ENCODE measurements around the gene MOB4. TPM values are rescaled to one million over a fixed set of nuclear protein-coding genes. Genes with fewer than 3 reads are reported as not detected.

MOB4 gene
- total RNA-seq, 1 donor from 2014 or later = 28.0 TPM

DNA sequence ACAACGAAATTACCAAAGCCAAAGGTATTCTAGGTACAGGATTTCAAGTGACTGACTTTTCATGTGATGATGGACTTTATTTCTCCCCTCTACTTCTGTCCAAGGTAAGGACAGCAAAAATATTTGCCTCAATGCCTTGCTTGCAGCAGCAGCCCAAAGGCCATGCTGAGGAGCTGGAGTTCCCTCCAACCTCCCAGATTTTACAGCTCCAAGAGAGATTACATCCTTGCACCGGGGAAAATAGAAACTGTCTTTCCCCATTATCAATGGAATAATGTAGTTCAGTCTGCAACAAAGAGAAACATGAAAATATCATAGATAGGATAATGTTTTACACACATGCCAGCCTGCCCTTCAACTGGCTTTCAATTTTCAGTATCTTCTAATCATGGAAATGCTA lies 29.7 kb upstream of the MOB4 start:
- peaks cover 6% of the 10 kb centered on the region for H3K9me3 Mint-ChIP-seq
- H3K4me3 Mint-ChIP-seq = no peak overlapping the region
- DNase-seq (ENCODE audit: low read depth, low spot score) = no peak
- no peaks in the 10 kb centered on the region for H3K27me3 Mint-ChIP-seq (ENCODE audit: low read depth)
- H3K4me1 Mint-ChIP-seq = no peaks in the 10 kb centered on the region
- no peak overlapping the region for H3K27ac Mint-ChIP-seq (ENCODE audit: unreplicated experiment)
- TF ChIP-seq, protein P1, sequence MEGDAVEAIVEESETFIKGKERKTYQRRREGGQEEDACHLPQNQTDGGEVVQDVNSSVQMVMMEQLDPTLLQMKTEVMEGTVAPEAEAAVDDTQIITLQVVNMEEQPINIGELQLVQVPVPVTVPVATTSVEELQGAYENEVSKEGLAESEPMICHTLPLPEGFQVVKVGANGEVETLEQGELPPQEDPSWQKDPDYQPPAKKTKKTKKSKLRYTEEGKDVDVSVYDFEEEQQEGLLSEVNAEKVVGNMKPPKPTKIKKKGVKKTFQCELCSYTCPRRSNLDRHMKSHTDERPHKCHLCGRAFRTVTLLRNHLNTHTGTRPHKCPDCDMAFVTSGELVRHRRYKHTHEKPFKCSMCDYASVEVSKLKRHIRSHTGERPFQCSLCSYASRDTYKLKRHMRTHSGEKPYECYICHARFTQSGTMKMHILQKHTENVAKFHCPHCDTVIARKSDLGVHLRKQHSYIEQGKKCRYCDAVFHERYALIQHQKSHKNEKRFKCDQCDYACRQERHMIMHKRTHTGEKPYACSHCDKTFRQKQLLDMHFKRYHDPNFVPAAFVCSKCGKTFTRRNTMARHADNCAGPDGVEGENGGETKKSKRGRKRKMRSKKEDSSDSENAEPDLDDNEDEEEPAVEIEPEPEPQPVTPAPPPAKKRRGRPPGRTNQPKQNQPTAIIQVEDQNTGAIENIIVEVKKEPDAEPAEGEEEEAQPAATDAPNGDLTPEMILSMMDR (conservative IDR thresholded peaks at IDR 0.05) = no peak
- H3K36me3 Mint-ChIP-seq (ENCODE audit: low read depth) = peaks cover 42% of the 10 kb centered on the region

DNA sequence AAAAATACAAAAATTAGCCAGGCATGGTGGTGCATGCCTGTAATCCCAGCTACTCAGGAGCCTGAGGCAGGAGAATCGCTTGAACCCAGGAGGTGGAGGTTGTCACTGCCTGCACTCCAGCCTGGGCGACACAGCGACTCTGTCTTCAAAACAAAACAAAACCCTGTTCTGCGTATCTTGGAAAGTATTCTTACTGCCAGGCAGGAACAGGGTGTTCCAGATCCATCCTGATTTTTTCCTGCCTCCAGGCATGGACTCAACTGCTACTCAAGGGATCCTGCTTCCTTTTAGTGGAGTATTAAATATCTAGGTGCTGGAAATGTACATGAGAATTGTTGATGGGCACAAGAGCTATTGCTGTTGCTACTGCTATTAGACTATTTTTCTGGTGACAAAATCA lies 28.5 kb upstream of the MOB4 start:
- H3K36me3 Mint-ChIP-seq (ENCODE audit: low read depth) = peaks cover 42% of the 10 kb centered on the region
- H3K4me1 Mint-ChIP-seq = no peaks in the 10 kb centered on the region
- TF ChIP-seq, protein P1 (conservative IDR thresholded peaks at IDR 0.05) = no peak
- H3K9me3 Mint-ChIP-seq = peaks cover 6% of the 10 kb centered on the region
- no peak overlapping the region for H3K27ac Mint-ChIP-seq (ENCODE audit: unreplicated experiment)
- H3K4me3 Mint-ChIP-seq = no peak overlapping the region
- DNase-seq (ENCODE audit: low read depth, low spot score) = no peak
- no peaks in the 10 kb centered on the region for H3K27me3 Mint-ChIP-seq (ENCODE audit: low read depth)

- no peaks in the 10 kb centered on the region for H3K9me3 Mint-ChIP-seq
- DNase-seq (ENCODE audit: low read depth, low spot score) = no peak
- peak overlapping the region; percentile 97 for H3K4me3 Mint-ChIP-seq
- H3K4me1 Mint-ChIP-seq = peaks cover 40% of the 10 kb centered on the region
- TF ChIP-seq, protein P1 (conservative IDR thresholded peaks at IDR 0.05) = no peak
- H3K27ac Mint-ChIP-seq (ENCODE audit: unreplicated experiment) = no peak overlapping the region
- peaks cover 33% of the 10 kb centered on the region for H3K36me3 Mint-ChIP-seq (ENCODE audit: low read depth)
- H3K27me3 Mint-ChIP-seq (ENCODE audit: low read depth) = no peaks in the 10 kb centered on the region
Observed at GRCh38 chr2:197495433-197496134, 20.3 kb upstream of the MOB4 start.

DNA sequence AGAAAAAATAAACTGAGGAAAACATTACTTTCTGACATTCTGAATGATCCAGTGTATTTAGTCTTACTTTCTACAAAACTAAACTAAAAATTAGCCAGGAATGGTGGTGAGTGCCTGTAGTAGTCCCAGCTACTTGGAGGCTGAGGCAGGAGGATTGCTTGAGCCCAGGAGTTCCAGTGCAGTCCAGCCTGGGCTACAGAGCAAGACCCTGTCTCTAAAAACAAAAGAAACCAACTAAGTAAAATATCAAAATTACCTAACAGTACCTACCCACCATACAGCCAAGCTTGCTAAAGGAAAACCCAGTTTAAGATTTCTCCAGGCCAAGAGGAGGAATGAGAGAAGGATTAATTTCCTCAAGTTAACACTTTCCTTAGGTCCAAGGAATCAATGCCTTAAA lies 19.2 kb upstream of the MOB4 start:
- DNase-seq (ENCODE audit: low read depth, low spot score) = no peak
- H3K4me1 Mint-ChIP-seq = peaks cover 47% of the 10 kb centered on the region
- peaks cover 38% of the 10 kb centered on the region for H3K36me3 Mint-ChIP-seq (ENCODE audit: low read depth)
- H3K27ac Mint-ChIP-seq (ENCODE audit: unreplicated experiment) = no peak overlapping the region
- no peaks in the 10 kb centered on the region for H3K27me3 Mint-ChIP-seq (ENCODE audit: low read depth)
- H3K9me3 Mint-ChIP-seq = no peaks in the 10 kb centered on the region
- TF ChIP-seq, protein P1 (conservative IDR thresholded peaks at IDR 0.05) = no peak
- peak overlapping the region; percentile 97 for H3K4me3 Mint-ChIP-seq

DNA sequence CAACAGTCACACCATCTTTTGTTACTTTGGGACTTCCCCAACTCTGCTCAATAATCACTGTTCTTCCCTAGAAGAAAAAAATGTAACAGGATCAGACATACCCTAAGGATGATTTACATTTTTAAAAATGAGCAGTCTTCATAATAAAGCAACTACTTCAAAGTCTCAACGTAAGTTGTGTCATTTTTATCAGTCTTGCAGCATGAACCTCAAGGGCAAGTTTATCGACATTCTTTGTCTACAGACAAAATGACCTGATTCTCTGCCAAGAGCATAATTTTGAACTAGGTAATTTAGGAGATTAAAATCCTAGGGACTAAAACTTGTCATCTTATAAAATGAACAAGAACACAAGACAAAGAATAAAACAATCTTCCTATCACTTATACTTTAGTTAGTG lies 18.5 kb upstream of the MOB4 start:
- peak overlapping the region; percentile 97 for H3K4me3 Mint-ChIP-seq
- H3K27ac Mint-ChIP-seq (ENCODE audit: unreplicated experiment) = no peak overlapping the region
- H3K36me3 Mint-ChIP-seq (ENCODE audit: low read depth) = peaks cover 41% of the 10 kb centered on the region
- no peaks in the 10 kb centered on the region for H3K27me3 Mint-ChIP-seq (ENCODE audit: low read depth)
- TF ChIP-seq, protein P1 (conservative IDR thresholded peaks at IDR 0.05) = no peak
- H3K9me3 Mint-ChIP-seq = no peaks in the 10 kb centered on the region
- DNase-seq (ENCODE audit: low read depth, low spot score) = no peak
- peaks cover 52% of the 10 kb centered on the region for H3K4me1 Mint-ChIP-seq
